ENCODE data around the gene RAB44. TPM values are rescaled to one million over a fixed set of nuclear protein-coding genes. Genes with fewer than 3 reads are reported as not detected.

RAB44 gene
- total and polyA plus RNA-seq, 9 of the 15 experiments (the other 6 are each of a cell fraction or from before 2014, with no cell fraction given): not detected

DNA sequence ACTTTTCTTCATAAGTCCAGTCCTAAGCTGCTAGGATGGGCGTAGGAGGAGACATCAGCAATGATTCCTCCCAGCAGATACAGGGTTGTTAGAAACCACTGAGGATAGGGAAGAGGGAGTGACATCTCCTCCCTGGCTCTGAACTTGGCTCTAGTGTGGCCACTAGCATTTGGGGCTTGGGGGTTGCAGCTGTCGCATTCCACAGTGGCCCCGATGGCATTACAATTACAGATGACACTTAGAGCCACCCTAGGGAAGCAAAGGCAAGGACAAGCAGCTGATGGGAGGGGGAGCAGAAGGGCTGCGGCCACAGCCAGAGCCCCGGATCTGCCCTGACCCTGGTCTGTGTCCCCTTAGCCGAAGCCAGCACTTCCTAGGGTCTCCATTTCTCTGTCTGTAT is 28.6 kb upstream of the RAB44 start:
- Histone ChIP-seq H4K20me1 (replicated peaks; ENCODE audit: control insufficient read depth, insufficient read depth, low read length) (no peaks in the 10 kb centered on the region), H3K4me3 (no peak overlapping the region), H3K36me3 (ENCODE audit: control insufficient read depth, insufficient read depth, low read length) (no peaks in the 10 kb centered on the region), H3K4me2 (ENCODE audit: insufficient read depth, low read length) (no peak overlapping the region), H3K27ac (ENCODE audit: extremely low read depth, low read depth, low read length) (no peak overlapping the region), H3K9me1 (ENCODE audit: control insufficient read depth, insufficient read depth, low read length) (no peaks in the 10 kb centered on the region), H3K9ac (ENCODE audit: insufficient read depth in 1 of 2, low read depth in 2 of 2, low read length in 2 of 2) (peak overlapping the region in 1 of 2 experiments; percentile 46; a peak in 1 of 4 replicates), H3K27me3 (ENCODE audit: control insufficient read depth in 2 of 2, insufficient read depth in 2 of 2, low read length in 2 of 2) (peaks cover 13 to 32% of the 10 kb centered on the region in 2 experiments), H3K79me2 (ENCODE audit: control insufficient read depth, insufficient read depth, low read length) (no peaks in the 10 kb centered on the region), H3K4me1 (replicated peaks in 1 of 2; ENCODE audit: control insufficient read depth in 2 of 2, insufficient read depth in 2 of 2, low read length in 2 of 2) (peaks cover 4 to 12% of the 10 kb centered on the region in 2 experiments; a peak in 4 of 5 replicates), H3K9me3 (replicated peaks; ENCODE audit: control insufficient read depth, insufficient read depth, low read depth, low read length) (no peaks in the 10 kb centered on the region), H2AFZ (ENCODE audit: low read depth, low read length) (no peak overlapping the region)
- DNase-seq (ENCODE audit: extremely low read depth in 1 of 4, low spot score in 3 of 4) (no peak), FAIRE-seq (no peak), ATAC-seq (no peak)
- no TSS peak for BruUV-seq (replicated peaks)
- 18% methylated on average over 6 of the region's 6 CpGs for WGBS (ENCODE audit: insufficient coverage, low coverage, missing lambda C conversion rate)
- ChIA-PET POLR2A (interaction anchor here (0.6 to 2.0 kb wide), 5 partner anchors 9 to 143 kb away, joined by 3 to 5 read pairs (median 3); partner anchors contain the start of gene CDKN1A), CTCF (ENCODE audit: low intra/inter-chr PET ratio) (no interaction called here)
- in situ Hi-C loops (cut with MboI): no loop called here
- intact Hi-C loops (cut with micrococcal nuclease): no loop called here
- no peak for TF ChIP-seq RAD21 (CRISPR knock-in tag; conservative IDR thresholded peaks at IDR 0.05 in 1 of 2, IDR thresholded peaks at IDR 0.05 in 1 of 2)
- TF ChIP-seq, protein P1, sequence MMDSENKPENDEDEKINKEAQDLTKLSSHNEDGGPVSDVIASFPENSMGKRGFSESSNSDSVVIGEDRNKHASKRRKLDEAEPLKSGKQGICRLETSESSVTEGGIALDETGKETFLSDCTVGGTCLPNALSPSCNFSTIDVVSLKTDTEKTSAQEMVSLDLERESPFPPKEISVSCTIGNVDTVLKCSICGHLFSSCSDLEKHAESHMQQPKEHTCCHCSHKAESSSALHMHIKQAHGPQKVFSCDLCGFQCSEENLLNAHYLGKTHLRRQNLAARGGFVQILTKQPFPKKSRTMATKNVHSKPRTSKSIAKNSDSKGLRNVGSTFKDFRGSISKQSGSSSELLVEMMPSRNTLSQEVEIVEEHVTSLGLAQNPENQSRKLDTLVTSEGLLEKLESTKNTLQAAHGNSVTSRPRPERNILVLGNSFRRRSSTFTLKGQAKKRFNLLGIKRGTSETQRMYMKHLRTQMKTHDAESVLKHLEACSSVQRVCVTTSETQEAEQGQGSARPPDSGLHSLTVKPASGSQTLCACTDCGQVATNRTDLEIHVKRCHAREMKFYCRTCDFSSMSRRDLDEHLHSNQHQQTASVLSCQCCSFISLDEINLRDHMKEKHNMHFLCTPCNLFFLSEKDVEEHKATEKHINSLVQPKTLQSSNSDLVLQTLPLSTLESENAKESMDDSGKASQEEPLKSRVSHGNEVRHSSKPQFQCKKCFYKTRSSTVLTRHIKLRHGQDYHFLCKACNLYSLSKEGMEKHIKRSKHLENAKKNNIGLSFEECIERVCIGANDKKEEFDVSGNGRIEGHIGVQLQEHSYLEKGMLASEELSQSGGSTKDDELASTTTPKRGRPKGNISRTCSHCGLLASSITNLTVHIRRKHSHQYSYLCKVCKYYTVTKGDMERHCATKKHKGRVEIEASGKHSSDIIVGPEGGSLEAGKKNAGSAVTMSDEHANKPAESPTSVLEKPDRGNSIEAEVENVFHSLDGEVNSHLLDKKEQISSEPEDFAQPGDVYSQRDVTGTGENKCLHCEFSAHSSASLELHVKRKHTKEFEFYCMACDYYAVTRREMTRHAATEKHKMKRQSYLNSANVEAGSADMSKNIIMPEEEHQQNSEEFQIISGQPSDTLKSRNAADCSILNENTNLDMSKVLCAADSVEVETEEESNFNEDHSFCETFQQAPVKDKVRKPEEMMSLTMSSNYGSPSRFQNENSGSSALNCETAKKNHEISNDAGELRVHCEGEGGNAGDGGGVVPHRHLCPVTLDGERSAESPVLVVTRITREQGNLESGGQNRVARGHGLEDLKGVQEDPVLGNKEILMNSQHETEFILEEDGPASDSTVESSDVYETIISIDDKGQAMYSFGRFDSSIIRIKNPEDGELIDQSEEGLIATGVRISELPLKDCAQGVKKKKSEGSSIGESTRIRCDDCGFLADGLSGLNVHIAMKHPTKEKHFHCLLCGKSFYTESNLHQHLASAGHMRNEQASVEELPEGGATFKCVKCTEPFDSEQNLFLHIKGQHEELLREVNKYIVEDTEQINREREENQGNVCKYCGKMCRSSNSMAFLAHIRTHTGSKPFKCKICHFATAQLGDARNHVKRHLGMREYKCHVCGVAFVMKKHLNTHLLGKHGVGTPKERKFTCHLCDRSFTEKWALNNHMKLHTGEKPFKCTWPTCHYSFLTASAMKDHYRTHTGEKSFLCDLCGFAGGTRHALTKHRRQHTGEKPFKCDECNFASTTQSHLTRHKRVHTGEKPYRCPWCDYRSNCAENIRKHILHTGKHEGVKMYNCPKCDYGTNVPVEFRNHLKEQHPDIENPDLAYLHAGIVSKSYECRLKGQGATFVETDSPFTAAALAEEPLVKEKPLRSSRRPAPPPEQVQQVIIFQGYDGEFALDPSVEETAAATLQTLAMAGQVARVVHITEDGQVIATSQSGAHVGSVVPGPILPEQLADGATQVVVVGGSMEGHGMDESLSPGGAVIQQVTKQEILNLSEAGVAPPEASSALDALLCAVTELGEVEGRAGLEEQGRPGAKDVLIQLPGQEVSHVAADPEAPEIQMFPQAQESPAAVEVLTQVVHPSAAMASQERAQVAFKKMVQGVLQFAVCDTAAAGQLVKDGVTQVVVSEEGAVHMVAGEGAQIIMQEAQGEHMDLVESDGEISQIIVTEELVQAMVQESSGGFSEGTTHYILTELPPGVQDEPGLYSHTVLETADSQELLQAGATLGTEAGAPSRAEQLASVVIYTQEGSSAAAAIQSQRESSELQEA (IDR thresholded peaks at IDR 0.05; ENCODE audit: low read depth): no peak
- no peak for TF ChIP-seq FOXJ3 (CRISPR knock-in tag; IDR thresholded peaks at IDR 0.05)
- no peak for TF ChIP-seq GMEB1 (CRISPR knock-in tag; IDR thresholded peaks at IDR 0.05)
- no peak for TF ChIP-seq IFI16 (CRISPR knock-in tag; IDR thresholded peaks at IDR 0.05)
- TF ChIP-seq SMC3 (conservative IDR thresholded peaks at IDR 0.05; ENCODE audit: insufficient read depth, low read depth, low read length): no peak
- TF ChIP-seq IRF2 (CRISPR knock-in tag; IDR thresholded peaks at IDR 0.05): no peak
- no peak for TF ChIP-seq MITF (IDR thresholded peaks at IDR 0.05)
- TF ChIP-seq KLF13 (tag; IDR thresholded peaks at IDR 0.05; ENCODE audit: borderline replicate concordance, low read depth): no peak
- no peak for TF ChIP-seq SRSF1 (IDR thresholded peaks at IDR 0.05; ENCODE audit: low read depth, low read length)

All from K562 (cell line).